HL-60 (cell line): ENCODE data around the gene ZNF708.

Source experiments
- DNase-seq, 2 experiments: peaks; one replicate each; pipeline ENCODE4 v3.0.0-alpha.2; 2010 to 2020; ENCODE audit warnings: low read depth in 1 of 2, low spot score in 1 of 2
- H3K27ac ChIP-seq: fragments of 250-450 bp; sonication (Bioruptor Pico); replicated peaks from 2 replicates; pipeline ENCODE4 v1.5.1; 2020; ENCODE audit warnings: mild to moderate bottlenecking, moderate library complexity
- H3K27me3 ChIP-seq: fragments of 250-450 bp; sonication (Bioruptor Pico); 2 replicates; pipeline ENCODE4 v1.5.1; 2021; ENCODE audit warnings: mild to moderate bottlenecking, moderate library complexity; ENCODE audit not compliant: insufficient read depth, poor library complexity, severe bottlenecking
- H3K4me3 ChIP-seq: replicated peaks from 2 replicates; pipeline ENCODE4 v1.5.1; 2011; ENCODE audit warnings: mild to moderate bottlenecking, control low read depth, low read length; ENCODE audit not compliant: insufficient read depth
- CTCF ChIP-seq: IDR thresholded peaks from one replicate; pipeline ENCODE4 v1.5.1; 2011; ENCODE audit warnings: low read length, control low read depth, inconsistent platforms; ENCODE audit not compliant: insufficient read depth
- GABPA ChIP-seq: IDR thresholded peaks from 2 replicates; pipeline ENCODE4 v1.6.1; 2012; ENCODE audit warnings: low read depth
- POLR2AphosphoS5 ChIP-seq: IDR thresholded peaks from 2 replicates; pipeline ENCODE4 v1.6.1; 2012; ENCODE audit warnings: low read depth
- REST ChIP-seq: IDR thresholded peaks from 2 replicates; pipeline ENCODE4 v1.6.1; 2012; ENCODE audit warnings: low read depth; ENCODE audit not compliant: insufficient replicate concordance
- SPI1 ChIP-seq: IDR thresholded peaks from 2 replicates; pipeline ENCODE4 v1.6.1; 2012; ENCODE audit warnings: low read depth, mild to moderate bottlenecking, borderline replicate concordance

Gene ZNF708

GRCh38 chr19:21326169-21326568 lies 3.0 kb downstream of the ZNF708 start:
- no peak overlapping the region for H3K4me3 ChIP-seq
- no peak overlapping the region for H3K27ac ChIP-seq
- no peak for DNase-seq
- H3K27me3 ChIP-seq: no peaks in the 10 kb centered on the region
- TF ChIP-seq POLR2AphosphoS5: no peak
- TF ChIP-seq GABPA: no peak
- no peak for TF ChIP-seq CTCF
- TF ChIP-seq SPI1: no peak
- no peak for TF ChIP-seq REST

GRCh38 chr19:21323000-21323399 lies 6.2 kb downstream of the ZNF708 start:
- TF ChIP-seq CTCF: no peak
- no peak for TF ChIP-seq SPI1
- TF ChIP-seq REST: no peak
- Histone ChIP-seq H3K4me3 (no peak overlapping the region), H3K27ac (no peak overlapping the region), H3K27me3 (no peaks in the 10 kb centered on the region)
- DNase-seq: no peak

GRCh38 chr19:21322528-21322927 lies 6.7 kb downstream of the ZNF708 start:
- TF ChIP-seq REST (no peak), POLR2AphosphoS5 (no peak), CTCF (no peak), GABPA (no peak), SPI1 (no peak)
- no peak overlapping the region for H3K4me3 ChIP-seq

More at GRCh38 chr19:21322528-21322927, 6.7 kb downstream of the ZNF708 start:
- Histone ChIP-seq H3K27ac (no peak overlapping the region), H3K27me3 (no peaks in the 10 kb centered on the region)
- no peak for DNase-seq
